Stimulated activated CD4-positive, alpha-beta T cell treated with anti-CD3 and anti-CD28 coated beads, TNF-alpha, amount 100 ng/mL, for 48 hours (primary cell): ENCODE data around the gene SSPN.

ENCODE experiments used
- DNase-seq, 3 donors: peaks; one replicate each; pipeline ENCODE4 v3.0.0-alpha.2; 2020; ENCODE audit warnings: low read depth in 3 of 3

SSPN gene

GRCh38 chr12:26266881-26267280 lies 71.5 kb downstream of the SSPN start:
- no peak for DNase-seq

DNA sequence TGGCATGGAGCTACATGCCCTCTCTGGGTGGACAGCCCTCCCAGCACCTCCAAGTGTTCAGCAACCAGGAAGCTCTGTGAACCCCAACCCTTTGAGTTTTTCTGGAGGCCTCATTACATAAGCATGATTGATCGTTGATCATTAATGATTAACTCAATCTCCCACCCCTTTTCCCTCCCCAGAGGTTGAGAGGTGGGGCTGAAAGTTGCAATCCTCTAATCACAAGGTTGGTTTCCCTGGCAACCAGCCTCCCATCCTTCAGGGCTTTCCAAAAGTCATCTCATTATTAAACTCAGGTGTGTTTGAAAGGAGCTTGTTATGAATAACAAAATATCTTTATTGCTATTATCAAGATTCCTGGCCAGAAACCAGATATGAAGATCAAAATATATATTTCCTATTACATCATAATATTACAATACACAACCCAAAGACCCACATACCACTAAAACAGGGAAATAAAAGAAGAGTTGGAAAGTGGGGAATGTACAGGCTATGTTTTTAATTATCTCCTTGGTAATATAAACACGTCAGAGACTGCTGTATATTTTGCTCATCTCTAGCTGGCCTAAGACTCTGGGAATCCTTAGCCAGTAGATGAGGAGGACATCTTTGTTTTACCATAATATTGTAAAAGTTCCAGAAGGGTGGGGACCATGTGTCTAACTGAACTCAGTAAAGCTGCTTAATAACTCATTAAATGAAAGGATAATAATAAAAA lies 73.6 kb downstream of the SSPN start:
- DNase-seq, result no peak

DNA sequence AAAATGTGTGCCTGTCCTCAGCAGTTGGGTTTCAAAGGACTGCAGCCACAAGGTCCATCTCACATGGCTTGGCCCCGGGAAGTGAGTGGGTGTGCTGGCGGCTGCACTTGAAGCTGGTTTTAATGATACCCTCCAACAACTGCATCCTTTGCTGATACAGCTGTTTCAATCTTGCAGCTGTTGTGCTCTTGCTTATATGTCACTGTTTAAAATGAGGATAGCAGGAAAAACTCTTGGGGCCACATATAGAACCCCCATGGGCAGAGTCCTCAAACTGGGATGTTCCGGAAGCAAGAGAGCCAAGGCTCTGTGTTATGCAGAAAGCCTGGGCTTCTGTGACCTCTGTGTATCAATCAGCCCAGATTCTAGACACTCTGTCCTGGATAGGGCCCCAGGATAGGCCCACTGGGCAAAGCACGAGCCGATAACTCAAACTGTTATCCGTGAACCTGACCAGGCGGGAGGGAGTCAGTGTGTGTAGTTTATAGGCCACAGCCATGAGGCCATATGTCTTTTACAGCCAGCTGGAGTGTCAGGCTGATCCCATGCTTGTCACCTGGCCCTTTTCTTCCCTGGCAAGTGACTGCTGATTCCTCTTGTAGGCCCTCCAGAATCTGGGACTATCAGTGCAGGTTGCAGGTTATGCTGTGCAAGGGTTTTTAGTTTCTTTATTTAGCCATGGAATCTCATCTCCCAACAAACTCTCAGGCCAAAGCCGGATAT lies 74.3 kb downstream of the SSPN start:
- DNase-seq, result no peak

- DNase-seq, result no peak
Measured at GRCh38 chr12:26271024-26271423, 75.7 kb downstream of the SSPN start.

DNA sequence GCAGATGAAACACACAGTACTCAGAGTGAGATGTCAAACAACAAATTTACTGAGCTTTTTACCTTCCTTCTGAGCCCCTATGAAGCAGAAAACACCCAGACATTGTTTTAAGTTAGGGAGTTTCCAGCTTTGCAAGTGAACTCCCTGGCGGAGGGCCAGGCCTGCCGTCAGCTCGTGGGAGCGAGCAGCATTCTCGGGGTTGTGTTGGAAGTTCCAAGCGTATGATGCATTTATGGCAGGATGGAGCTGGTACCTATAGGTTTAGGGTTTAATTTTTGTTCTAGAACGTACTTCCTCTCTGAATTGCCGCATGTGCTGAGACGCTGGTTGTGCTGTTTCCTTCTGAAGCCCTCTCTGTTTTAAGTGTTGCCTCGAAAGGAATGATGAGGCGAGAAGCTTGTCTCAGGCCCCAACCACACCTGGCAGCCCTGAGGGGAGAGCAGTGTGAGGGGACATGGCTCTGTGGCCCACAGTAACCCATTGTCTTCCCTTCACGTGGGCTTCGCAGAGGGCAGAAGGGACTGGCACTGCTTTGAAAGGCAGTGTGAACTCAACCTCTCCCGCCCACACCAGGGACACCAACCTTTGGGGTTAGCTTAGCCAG lies 76.6 kb downstream of the SSPN start:
- DNase-seq, result no peak

GRCh38 chr12:26272851-26273250 lies 77.5 kb downstream of the SSPN start:
- DNase-seq, result no peak

DNA sequence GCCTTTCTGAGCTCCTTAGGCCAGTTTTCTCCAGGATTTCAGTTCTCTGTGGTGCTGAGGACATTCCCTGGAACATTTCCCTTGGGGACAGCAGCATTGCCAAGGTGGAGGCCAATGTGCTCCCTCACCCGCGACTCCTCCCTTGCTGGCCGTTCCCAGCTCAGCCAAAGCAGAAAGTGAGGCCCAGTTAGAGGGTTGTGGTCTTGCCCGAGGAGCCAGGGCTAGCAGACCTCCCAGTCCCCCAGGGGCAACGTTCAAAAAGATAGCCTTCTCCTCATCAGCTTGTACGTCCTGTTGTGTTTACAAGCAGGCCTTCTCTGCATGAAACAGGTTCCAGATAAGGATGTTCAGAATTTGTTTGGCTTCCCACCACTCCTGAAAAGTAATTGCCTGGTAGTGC lies 78.4 kb downstream of the SSPN start:
- no peak for DNase-seq

DNA sequence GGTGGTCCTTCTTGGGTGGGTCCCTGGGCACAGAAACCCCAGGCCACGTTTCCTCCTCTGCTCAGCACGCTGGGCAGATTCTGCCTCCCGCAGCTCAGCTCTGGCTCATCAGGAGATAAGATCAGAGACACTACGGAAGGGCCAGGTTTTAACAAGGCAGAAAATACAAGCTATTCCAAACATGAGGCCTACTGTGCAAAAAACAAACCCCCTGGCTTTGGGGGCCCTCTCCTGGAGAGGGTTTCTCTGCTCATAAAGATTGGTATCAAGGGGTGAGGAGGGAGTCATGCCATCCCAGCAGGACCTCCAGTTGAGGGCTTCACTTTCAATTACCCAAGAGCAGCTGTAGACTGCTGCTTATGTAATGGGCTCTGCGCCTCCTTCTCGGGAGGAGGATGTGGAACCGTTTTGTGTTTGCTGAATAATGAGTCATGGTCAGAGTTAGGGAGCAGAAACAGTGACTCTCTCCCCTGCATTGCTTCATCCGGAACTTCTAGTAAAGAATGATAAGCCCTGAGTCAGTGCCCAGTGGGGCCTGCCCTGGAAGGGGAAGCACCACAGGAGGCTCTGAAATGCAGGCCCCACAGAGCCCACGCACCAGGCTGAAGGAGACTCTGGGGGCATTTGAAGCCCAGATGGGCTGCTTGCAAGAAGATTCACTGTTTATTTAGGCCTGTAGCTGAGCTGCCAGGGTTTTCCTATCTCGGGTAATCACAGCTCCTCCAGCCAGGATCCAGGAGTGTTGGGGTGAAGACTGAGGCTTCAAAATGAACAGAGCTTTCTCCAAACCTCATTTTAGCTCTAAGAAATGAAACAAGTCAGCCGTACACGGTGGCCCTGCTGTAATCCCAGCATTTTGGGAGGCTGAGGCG lies 79.3 kb downstream of the SSPN start:
- peak; percentile 19 to 59 (median 40) for DNase-seq

GRCh38 chr12:26275313-26276131 lies 80.1 kb downstream of the SSPN start:
- DNase-seq, result no peak

DNA sequence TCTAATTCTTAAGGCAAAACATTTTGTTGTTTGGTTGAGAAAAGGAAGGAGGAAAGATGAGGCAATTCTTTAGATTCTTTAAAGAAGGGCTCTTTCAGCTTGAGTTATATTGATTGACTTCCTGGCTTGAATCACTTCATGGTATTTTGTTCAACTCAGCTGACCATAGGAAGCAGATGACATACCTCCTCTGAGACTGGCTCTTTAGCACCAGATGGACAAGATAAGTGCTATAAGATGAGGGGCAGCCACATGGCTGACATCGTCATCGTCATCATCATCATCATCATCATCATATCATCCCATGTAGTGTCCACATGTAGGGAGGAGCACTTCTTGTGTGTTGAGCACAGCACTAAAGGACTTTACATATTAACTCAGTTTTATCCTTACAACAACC lies 81.3 kb downstream of the SSPN start:
- no peak for DNase-seq

- DNase-seq, result no peak
Measured at GRCh38 chr12:26277506-26278246, 82.3 kb downstream of the SSPN start.

- DNase-seq, result no peak
Measured at GRCh38 chr12:26278266-26278665, 82.9 kb downstream of the SSPN start.

DNA sequence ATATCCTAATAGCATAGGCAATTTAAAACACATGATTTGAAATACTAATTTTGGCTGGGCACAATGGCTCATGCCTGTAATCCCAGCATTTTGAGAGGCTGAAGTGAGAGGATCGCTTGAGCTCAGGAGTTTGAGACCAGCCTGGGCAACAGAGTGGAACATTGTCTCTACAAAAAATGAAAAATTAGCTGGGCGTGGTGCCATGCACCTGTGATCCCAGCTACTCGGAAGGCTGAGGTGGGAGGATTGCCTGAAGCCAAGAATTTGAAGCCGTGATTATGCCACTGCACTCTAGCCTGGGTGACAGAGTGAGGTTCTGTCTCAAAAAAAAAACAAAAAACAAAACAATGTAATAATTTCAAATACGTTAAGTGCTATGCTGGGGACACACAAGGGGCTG lies 83.3 kb downstream of the SSPN start:
- no peak for DNase-seq

DNA sequence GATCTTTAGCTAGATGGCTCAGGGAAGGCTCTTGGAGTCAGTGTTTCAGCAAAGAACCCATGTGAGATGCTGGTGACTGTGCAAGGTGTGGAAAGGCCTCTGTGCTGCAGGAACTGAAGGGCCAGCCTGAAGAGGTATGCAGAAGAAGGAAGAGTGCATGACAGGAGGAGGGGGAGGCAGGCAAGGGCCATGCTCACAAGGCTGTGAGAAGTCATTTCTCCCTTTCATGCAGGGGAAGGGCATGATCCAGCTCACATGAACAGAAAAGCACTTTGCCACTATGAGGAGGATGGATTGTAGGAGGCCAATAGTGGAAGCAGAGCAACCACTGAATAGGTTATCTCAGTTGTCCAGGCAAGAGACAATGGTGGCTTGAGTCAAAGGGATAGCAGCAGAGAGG lies 83.7 kb downstream of the SSPN start:
- no peak for DNase-seq

GRCh38 chr12:26279908-26280307 lies 84.5 kb downstream of the SSPN start:
- no peak for DNase-seq

GRCh38 chr12:26280869-26281268 lies 85.5 kb downstream of the SSPN start:
- no peak for DNase-seq

- no peak for DNase-seq
Measured at GRCh38 chr12:26281320-26281719, 85.9 kb downstream of the SSPN start.

GRCh38 chr12:26282339-26282940 lies 87.1 kb downstream of the SSPN start:
- DNase-seq, result no peak

- no peak for DNase-seq
Measured at GRCh38 chr12:26283046-26283445, 87.7 kb downstream of the SSPN start.

GRCh38 chr12:26283617-26284016 lies 88.2 kb downstream of the SSPN start:
- no peak for DNase-seq
